Psoas muscle (tissue), 8 donors: ENCODE data around the gene TEX35. TPM values are rescaled to one million over a fixed set of nuclear protein-coding genes. Genes with fewer than 3 reads are reported as not detected.

Experiments used
- ATAC-seq, 4 donors: fragments of 200-7000 bp; cut with Tn5 transposase; one replicate each; pipeline ENCODE4 v1.9.1; 2020; ENCODE audit warnings: moderate library complexity in 3 of 4, mild to moderate bottlenecking in 2 of 4
- DNase-seq, 2 donors: peaks; one replicate each; pipeline ENCODE4 v3.0.0-alpha.2; 2020
- H3K27ac ChIP-seq: fragments of 200-600 bp; one replicate; pipeline ENCODE4 v1.8.0; 2022
- H3K27me3 ChIP-seq, 3 donors: fragments of 200-600 bp in 1 of 3; one replicate each; pipeline versions ENCODE4 v1.6.1 to v1.8.0; 2013 to 2022; ENCODE audit warnings: low read length in 2 of 3, mild to moderate bottlenecking in 2 of 3, moderate library complexity in 1 of 3; ENCODE audit not compliant: insufficient read depth in 3 of 3
- H3K36me3 ChIP-seq, 2 donors: fragments of 200-600 bp in 1 of 2; one replicate each; pipeline versions ENCODE4 v1.6.1 to v1.8.0; 2013 to 2022; ENCODE audit warnings: low read depth in 1 of 2, mild to moderate bottlenecking in 1 of 2, moderate library complexity in 1 of 2; ENCODE audit not compliant: insufficient read depth in 1 of 2
- H3K4me1 ChIP-seq: fragments of 200-600 bp; one replicate; pipeline ENCODE4 v1.8.0; 2022
- H3K4me3 ChIP-seq: fragments of 200-600 bp; one replicate; pipeline ENCODE4 v1.8.0; 2022; ENCODE audit warnings: mild to moderate bottlenecking
- H3K9me3 ChIP-seq: fragments of 200-600 bp; one replicate; pipeline ENCODE4 v1.8.0; 2022
- CTCF ChIP-seq: fragments of 200-600 bp; IDR thresholded peaks from one replicate; pipeline ENCODE4 v1.8.0; 2022; ENCODE audit warnings: antibody characterized with exemption
- WGBS, 3 donors: extraction: QIAGEN DNeasy Blood & Tissue Kit; methylation state at CpG; one replicate each; pipeline versions ENCODE4 v1.1.6 to v1.1.7; 2013; 5-methylcytosine and 5-hydroxymethylcytosine counted together
- intact Hi-C, 2 donors: fragments of 100-400 bp; cut with DNase I; formaldehyde crosslinking; loops; one replicate each; pipeline versions ENCODE4 v1.11.0 to v1.14.2; 2022
- polyA plus RNA-seq, 3 donors: library from polyadenylated mRNA; stranded (reverse); fragments of 200-250 nt; gene quantifications; one replicate each; pipeline ENCODE4 v1.2.3, GENCODE V29; 2013
- total RNA-seq, 4 donors: library from RNA; stranded (reverse); fragmentation: NEBNext Ultra II Directional in 2 of 4; extraction: Animal tissue kit (Norgen Biotek cat#: 25700) in 2 of 4; gene quantifications; one replicate each; pipeline versions ENCODE4 v1.2.1 to v1.2.4, GENCODE V29; 2021 to 2023
- donor health status: healthy with polysubstance abuse.
- donor health status: DM: no; HTN: no; CAD: no; lungs with moderate emphysema.
- donor health status: Bipolar disorder and iron deficiency.
- donor health status: healthy.
- donor health status: DM: yes; HTN: yes; CAD: no.
- donor health status: DM: no; HTN: no; CAD: no.
- donor health status: DM: no; HTN: no; CAD: no.
- donor health status: DM: yes; HTN: yes; CAD: no.

The TEX35 gene
- total and polyA plus RNA-seq, 7 donors, result not detected

- no peaks in the 10 kb centered on the region for H3K27me3 ChIP-seq
- intact Hi-C loops, result loop anchor here in 1 of 2 donors (5.0 kb wide), 1 partner anchor 212 kb away; no protein-coding TSS in a partner anchor
- no peak overlapping the region for H3K4me3 ChIP-seq
- 86 to 95% (median 87%) methylated on average over 6 of the region's 6 CpGs for WGBS, 3 donors
- no peak for TF ChIP-seq CTCF
- ATAC-seq (no peak), DNase-seq (no peak)
- H3K27ac ChIP-seq, result no peak overlapping the region
- peaks cover 16% of the 10 kb centered on the region for H3K4me1 ChIP-seq
- no peaks in the 10 kb centered on the region for H3K9me3 ChIP-seq
- no peaks in the 10 kb centered on the region for H3K36me3 ChIP-seq
Observed at GRCh38 chr1:178540204-178540603, 27.3 kb downstream of the TEX35 start.

GRCh38 chr1:178540646-178541045 is 27.7 kb downstream of the TEX35 start:
- TF ChIP-seq CTCF, result no peak
- H3K4me1 ChIP-seq, result peaks cover 16% of the 10 kb centered on the region
- WGBS, 3 donors, result 76 to 84% (median 77%) methylated on average over 7 of the region's 7 CpGs

GRCh38 chr1:178541379-178541778 is 28.5 kb downstream of the TEX35 start:
- TF ChIP-seq CTCF, result no peak
- Histone ChIP-seq H3K36me3 (no peaks in the 10 kb centered on the region), H3K27me3 (no peaks in the 10 kb centered on the region), H3K27ac (no peak overlapping the region), H3K4me1 (peaks cover 16% of the 10 kb centered on the region), H3K4me3 (peak overlapping the region; percentile 82), H3K9me3 (no peaks in the 10 kb centered on the region)
- WGBS, 3 donors, result 93 to 100% (median 94%) methylated on average over 5 of the region's 5 CpGs
- intact Hi-C loops, result loop anchor here in 1 of 2 donors (5.0 kb wide), 1 partner anchor 211 kb away; no protein-coding TSS in a partner anchor
- DNase-seq, result no peak
- ATAC-seq, result no peak

More at GRCh38 chr1:178540646-178541045, 27.7 kb downstream of the TEX35 start:
- DNase-seq, result no peak
- intact Hi-C loops, result loop anchor here in 1 of 2 donors (5.0 kb wide), 1 partner anchor 212 kb away; no protein-coding TSS in a partner anchor
- ATAC-seq, result no peak
- no peaks in the 10 kb centered on the region for H3K27me3 ChIP-seq
- H3K9me3 ChIP-seq, result no peaks in the 10 kb centered on the region
- no peak overlapping the region for H3K27ac ChIP-seq
- H3K4me3 ChIP-seq, result no peak overlapping the region
- no peaks in the 10 kb centered on the region for H3K36me3 ChIP-seq

- no peaks in the 10 kb centered on the region for H3K36me3 ChIP-seq
- ATAC-seq (peak; percentile 18 to 45 (median 26)), DNase-seq (peak in 1 of 2 donors; percentile 48)
- no peaks in the 10 kb centered on the region for H3K27me3 ChIP-seq
- WGBS, 3 donors, result 13 to 21% (median 18%) methylated on average over 31 to 33 of the region's 33 CpGs
- intact Hi-C loops, result loop anchor here (1.0 to 5.0 kb wide), 3 partner anchors 210 to 459 kb away; no protein-coding TSS in a partner anchor
- H3K9me3 ChIP-seq, result no peaks in the 10 kb centered on the region
- peaks cover 16% of the 10 kb centered on the region for H3K4me1 ChIP-seq
- peak overlapping the region; percentile 82 for H3K4me3 ChIP-seq
- H3K27ac ChIP-seq, result peak overlapping the region; percentile 27
- no peak for TF ChIP-seq CTCF
Observed at GRCh38 chr1:178541829-178542553, 29.1 kb downstream of the TEX35 start.
